ENCODE measurements around the gene MEDAG. TPM values are rescaled to one million over a fixed set of nuclear protein-coding genes. Genes with fewer than 3 reads are reported as not detected.

MEDAG gene
- total and polyA plus RNA-seq, 2 experiments from 2014 or later, result 0.06 TPM; not detected in 1

- H3K9me3 ChIP-seq (ENCODE audit: low read depth), result no peaks in the 10 kb centered on the region
- H3K36me3 ChIP-seq, result no peaks in the 10 kb centered on the region
- DNase-seq (ENCODE audit: low read depth in 1 of 2, low spot score in 1 of 2), result peak in 1 of 2 donors; percentile 92
- no peak overlapping the region for H3K4me3 ChIP-seq
- peaks cover 49% of the 10 kb centered on the region for H3K27me3 ChIP-seq
- no peaks in the 10 kb centered on the region for H3K4me1 ChIP-seq (ENCODE audit: low read depth)
- no peak overlapping the region for H3K27ac ChIP-seq
- TF ChIP-seq CTCF (IDR thresholded peaks at IDR 0.05; ENCODE audit: low read depth, low read length), result no peak
Observed at GRCh38 chr13:30908416-30908980, 2.4 kb downstream of the MEDAG start.

GRCh38 chr13:30910676-30911075, 4.6 kb downstream of the MEDAG start:
- H3K27me3 ChIP-seq, result peaks cover 27% of the 10 kb centered on the region
- no peak for DNase-seq (ENCODE audit: low read depth in 1 of 2, low spot score in 1 of 2)
- no peak overlapping the region for H3K4me3 ChIP-seq
- H3K9me3 ChIP-seq (ENCODE audit: low read depth), result no peaks in the 10 kb centered on the region
- H3K27ac ChIP-seq, result no peak overlapping the region
- TF ChIP-seq CTCF (IDR thresholded peaks at IDR 0.05; ENCODE audit: low read depth, low read length), result no peak
- no peaks in the 10 kb centered on the region for H3K4me1 ChIP-seq (ENCODE audit: low read depth)
- no peaks in the 10 kb centered on the region for H3K36me3 ChIP-seq

- Histone ChIP-seq H3K27ac (no peak overlapping the region), H3K4me1 (ENCODE audit: low read depth) (no peaks in the 10 kb centered on the region), H3K4me3 (no peak overlapping the region), H3K9me3 (ENCODE audit: low read depth) (no peaks in the 10 kb centered on the region), H3K27me3 (peaks cover 6% of the 10 kb centered on the region), H3K36me3 (no peaks in the 10 kb centered on the region)
- no peak for TF ChIP-seq CTCF (IDR thresholded peaks at IDR 0.05; ENCODE audit: low read depth, low read length)
- no peak for DNase-seq (ENCODE audit: low read depth in 1 of 2, low spot score in 1 of 2)
Observed at GRCh38 chr13:30915691-30916541, 9.8 kb downstream of the MEDAG start.

- TF ChIP-seq CTCF (IDR thresholded peaks at IDR 0.05; ENCODE audit: low read depth, low read length), result no peak
- no peak overlapping the region for H3K4me3 ChIP-seq
- no peak for DNase-seq (ENCODE audit: low read depth in 1 of 2, low spot score in 1 of 2)
- H3K9me3 ChIP-seq (ENCODE audit: low read depth), result no peaks in the 10 kb centered on the region
- peaks cover 6% of the 10 kb centered on the region for H3K27me3 ChIP-seq
- H3K27ac ChIP-seq, result no peak overlapping the region
- H3K4me1 ChIP-seq (ENCODE audit: low read depth), result no peaks in the 10 kb centered on the region
- H3K36me3 ChIP-seq, result no peaks in the 10 kb centered on the region
Observed at GRCh38 chr13:30916991-30917390, 10.9 kb downstream of the MEDAG start.

- no peaks in the 10 kb centered on the region for H3K4me1 ChIP-seq (ENCODE audit: low read depth)
- no peaks in the 10 kb centered on the region for H3K36me3 ChIP-seq
- no peak for TF ChIP-seq CTCF (IDR thresholded peaks at IDR 0.05; ENCODE audit: low read depth, low read length)
- H3K4me3 ChIP-seq, result no peak overlapping the region
- H3K27me3 ChIP-seq, result peaks cover 6% of the 10 kb centered on the region
- H3K9me3 ChIP-seq (ENCODE audit: low read depth), result no peaks in the 10 kb centered on the region
- no peak for DNase-seq (ENCODE audit: low read depth in 1 of 2, low spot score in 1 of 2)
- no peak overlapping the region for H3K27ac ChIP-seq
Observed at GRCh38 chr13:30918662-30919405, 12.8 kb downstream of the MEDAG start.
